Right lobe of liver (tissue), 6 donors: ENCODE measurements around the gene ANAPC5. TPM values are rescaled to one million over a fixed set of nuclear protein-coding genes. Genes with fewer than 3 reads are reported as not detected.
A peak's percentile ranks its signal among the peaks of the same experiment; 100 is the strongest.
"Not testable (repeated sequence)": the region's sequence is repeated elsewhere in the genome, so short reads cannot be mapped to it uniquely, and the experiment has no call there.

Experiments
- ATAC-seq, 4 donors: fragments of 200-7000 bp; cut with Tn5 transposase; one replicate each; pipeline ENCODE4 v1.9.1; 2020; ENCODE audit warnings: mild to moderate bottlenecking in 4 of 4, moderate library complexity in 4 of 4
- DNase-seq, 3 donors: peaks; one replicate each; pipeline ENCODE4 v3.0.0-alpha.2; 2020
- H3K27ac ChIP-seq, 3 donors: fragments of 200-600 bp; one replicate each; pipeline ENCODE4 v1.8.0; 2022
- H3K27me3 ChIP-seq, 2 donors: fragments of 200-600 bp; one replicate each; pipeline ENCODE4 v1.8.0; 2022
- H3K36me3 ChIP-seq, 4 donors: fragments of 200-600 bp; sonication (generic) in 1 of 4; one replicate each; pipeline versions ENCODE4 v1.5.1 to v1.8.0; 2017 to 2022; ENCODE audit warnings: control low read depth in 1 of 4
- H3K4me1 ChIP-seq, 4 donors: fragments of 200-600 bp; sonication (generic) in 1 of 4; one replicate each; pipeline versions ENCODE4 v1.5.1 to v1.8.0; 2017 to 2022; ENCODE audit warnings: control low read depth in 1 of 4
- H3K4me3 ChIP-seq, 3 donors: fragments of 200-600 bp; one replicate each; pipeline ENCODE4 v1.8.0; 2022
- H3K9me3 ChIP-seq, 4 donors: fragments of 200-600 bp; sonication (generic) in 1 of 4; one replicate each; pipeline versions ENCODE4 v1.5.1 to v1.8.0; 2017 to 2022; ENCODE audit warnings: control low read depth in 1 of 4
- CTCF ChIP-seq, 4 donors: fragments of 200-600 bp in 3 of 4; fragments of 450-650 bp in 1 of 4; IDR thresholded peaks; one replicate each; pipeline versions ENCODE4 v1.5.1 to v1.8.0; 2016 to 2022; ENCODE audit warnings: antibody characterized with exemption in 4 of 4, mild to moderate bottlenecking in 2 of 4
- POLR2A ChIP-seq: fragments of 450-650 bp; IDR thresholded peaks from one replicate; pipeline ENCODE4 v1.6.1; 2017; ENCODE audit warnings: antibody characterized with exemption, mild to moderate bottlenecking
- WGBS: methylation state at CpG from one replicate; pipeline ENCODE4 v1.1.6; 2018; ENCODE audit warnings: low coverage, low lambda C conversion rate; ENCODE audit not compliant: insufficient coverage; ENCODE audit errors: missing lambda C conversion rate; 5-methylcytosine and 5-hydroxymethylcytosine counted together
- intact Hi-C, 2 donors: fragments of 100-400 bp; cut with DNase I; formaldehyde crosslinking; loops; one replicate each; pipeline versions ENCODE4 v1.11.2 to v1.14.1; 2022
- total RNA-seq, 6 experiments: library from RNA; depleted of rRNA in 2 of 6; stranded (reverse); fragments of >200 nt in 2 of 6; fragmentation: NEBNext Ultra II Directional in 3 of 6; extraction: Animal tissue kit (Norgen Biotek cat#: 25700) in 3 of 6; gene quantifications; one replicate each; pipeline versions ENCODE4 v1.1.0 to v1.2.4, GENCODE V29; 2016 to 2023
- donor health status: DM: no; HTN: yes; CAD: no.
- donor health status: DM: no; HTN: no; CAD: no.
- donor health status: DM: no; HTN: no; CAD: no.
- donor health status: DM: no; HTN: yes; CAD: no.
- donor health status: DM: no; HTN: yes; CAD: no.

The ANAPC5 gene
- total RNA-seq, 6 experiments from 2014 or later: 40.7 to 68.8 (median 49.8) TPM

GRCh38 chr12:121283841-121284240 lies 68.4 kb downstream of the ANAPC5 start:
- H3K36me3 ChIP-seq: peaks cover 0 to 6% (median 0%) of the 10 kb centered on the region in 4 donors
- H3K27me3 ChIP-seq: no peaks in the 10 kb centered on the region
- no peaks in the 10 kb centered on the region for H3K9me3 ChIP-seq
- peaks cover 0 to 24% (median 11%) of the 10 kb centered on the region in 4 donors for H3K4me1 ChIP-seq
- no peak for DNase-seq
- intact Hi-C loops: no loop called here
- no peak for ATAC-seq
- peak overlapping the region in 1 of 3 donors; percentile 60 for H3K27ac ChIP-seq
- TF ChIP-seq POLR2A: no peak
- TF ChIP-seq CTCF (IDR thresholded peaks at IDR 0.05): no peak
- H3K4me3 ChIP-seq: no peak overlapping the region
- WGBS: 87% methylated on average over 4 of the region's 6 CpGs

- H3K36me3 ChIP-seq: peaks cover 0 to 6% (median 0%) of the 10 kb centered on the region in 4 donors
- WGBS: 80% methylated on average over 5 of the region's 5 CpGs
- no peaks in the 10 kb centered on the region for H3K27me3 ChIP-seq
- H3K27ac ChIP-seq: no peak overlapping the region
- ATAC-seq (no peak), DNase-seq (peak in 1 of 3 donors; percentile 1)
- H3K4me3 ChIP-seq: no peak overlapping the region
- peaks cover 0 to 29% (median 13%) of the 10 kb centered on the region in 4 donors for H3K4me1 ChIP-seq
- intact Hi-C loops: no loop called here
- TF ChIP-seq POLR2A (no peak), CTCF (IDR thresholded peaks at IDR 0.05) (no peak)
- no peaks in the 10 kb centered on the region for H3K9me3 ChIP-seq
Measured at GRCh38 chr12:121283388-121283787, 68.8 kb downstream of the ANAPC5 start.

- ATAC-seq, H3K36me3 ChIP-seq, H3K4me3 ChIP-seq, intact Hi-C loops, H3K9me3 ChIP-seq, H3K27me3 ChIP-seq, H3K27ac ChIP-seq: not testable (repeated sequence)
- no CpG with 5 or more reads among the region's 11 CpGs for WGBS
- DNase-seq: peak in 1 of 3 donors; percentile 45
- peaks cover 0 to 31% (median 13%) of the 10 kb centered on the region in 4 donors for H3K4me1 ChIP-seq
Measured at GRCh38 chr12:121282910-121283309, 69.3 kb downstream of the ANAPC5 start.

GRCh38 chr12:121282072-121282742 lies 70.0 kb downstream of the ANAPC5 start:
- Histone ChIP-seq H3K4me1 (peaks cover 0 to 31% (median 13%) of the 10 kb centered on the region in 4 donors), H3K27me3 (no peaks in the 10 kb centered on the region), H3K27ac (peak overlapping the region in 1 of 3 donors; percentile 33), H3K4me3 (no peak overlapping the region), H3K36me3 (peaks cover 0 to 6% (median 0%) of the 10 kb centered on the region in 4 donors), H3K9me3 (no peaks in the 10 kb centered on the region)
- intact Hi-C loops: no loop called here
- TF ChIP-seq CTCF (IDR thresholded peaks at IDR 0.05) (no peak), POLR2A (no peak)
- peak in 1 of 3 donors; percentile 14 for DNase-seq
- 81% methylated on average over 8 of the region's 10 CpGs for WGBS
- ATAC-seq: no peak

GRCh38 chr12:121281116-121281515 lies 71.1 kb downstream of the ANAPC5 start:
- H3K4me1 ChIP-seq: peaks cover 0 to 31% (median 13%) of the 10 kb centered on the region in 4 donors
- intact Hi-C loops, DNase-seq, ATAC-seq, H3K27me3 ChIP-seq, H3K36me3 ChIP-seq, H3K4me3 ChIP-seq, H3K9me3 ChIP-seq, H3K27ac ChIP-seq: not testable (repeated sequence)
- 97% methylated on average over 10 of the region's 14 CpGs for WGBS

- peaks cover 0 to 31% (median 13%) of the 10 kb centered on the region in 4 donors for H3K4me1 ChIP-seq
- H3K36me3 ChIP-seq, H3K27me3 ChIP-seq, H3K4me3 ChIP-seq, DNase-seq, intact Hi-C loops, H3K27ac ChIP-seq, H3K9me3 ChIP-seq, ATAC-seq: not testable (repeated sequence)
- 88% methylated on average over 6 of the region's 11 CpGs for WGBS
Measured at GRCh38 chr12:121280531-121280930, 71.7 kb downstream of the ANAPC5 start.
